Measurements from ENCODE around the gene SMYD3.
"Not testable (repeated sequence)": the region's sequence is repeated elsewhere in the genome, so short reads cannot be mapped to it uniquely, and the experiment has no call there.

DNA sequence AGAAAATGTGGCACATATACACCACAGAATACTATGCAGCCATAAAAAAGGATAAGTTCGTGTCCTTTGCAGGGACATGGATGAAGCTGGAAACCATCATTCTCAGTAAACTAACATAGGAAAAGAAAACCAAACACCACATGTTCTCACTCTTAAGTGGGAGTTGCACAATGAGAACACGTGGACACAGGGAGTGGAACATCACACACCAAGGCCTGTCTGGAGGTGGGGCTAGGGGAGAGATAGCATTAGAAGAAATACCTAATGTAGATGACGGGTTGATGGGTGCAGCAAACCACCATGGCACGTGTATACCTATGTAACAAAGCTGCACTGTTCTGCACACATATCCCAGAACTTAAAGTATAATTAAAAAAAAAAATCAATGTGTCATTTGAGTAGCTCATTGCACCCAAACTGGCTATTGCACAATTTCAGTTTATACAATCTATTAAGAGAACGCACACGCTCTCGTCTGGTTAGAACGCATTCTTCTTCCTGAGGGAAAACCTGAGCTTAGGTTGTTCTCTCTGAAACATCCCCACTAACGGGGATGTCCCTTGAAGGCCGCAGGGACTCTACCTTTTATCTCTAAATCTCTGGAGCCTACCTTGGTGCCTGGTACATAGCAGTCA is 535.9 kb downstream of the SMYD3 start:
- TF ChIP-seq CTCF (IDR thresholded peaks at IDR 0.05; ENCODE audit: low read depth, low read length, poor library complexity, severe bottlenecking); EZH2phosphoT487 (IDR thresholded peaks at IDR 0.05; ENCODE audit: borderline replicate concordance, low read length): not testable (repeated sequence)

Data from DOHH2 (cell line).